ENCODE data around the gene ELFN2.
"Not testable (repeated sequence)": the region's sequence is repeated elsewhere in the genome, so short reads cannot be mapped to it uniquely, and the experiment has no call there.

ELFN2 gene

GRCh38 chr22:37331034-37331428, 96.2 kb downstream of the ELFN2 start:
- DNase-seq, result peak; percentile 25

GRCh38 chr22:37330200-37331033, 96.9 kb downstream of the ELFN2 start:
- DNase-seq, result peak; percentile 30

GRCh38 chr22:37329238-37330140, 97.8 kb downstream of the ELFN2 start:
- DNase-seq, result no peak

- DNase-seq, result not testable (repeated sequence)
These were observed 98.6 kb downstream of the ELFN2 start for GRCh38 chr22:37328538-37329237.

GRCh38 chr22:37328017-37328416, 99.3 kb downstream of the ELFN2 start:
- DNase-seq, result no peak

- no peak for DNase-seq
These were observed 100.6 kb downstream of the ELFN2 start for GRCh38 chr22:37326726-37327125.

GRCh38 chr22:37325039-37325395, 102.3 kb downstream of the ELFN2 start:
- no peak for DNase-seq

- DNase-seq, result no peak
These were observed 102.8 kb downstream of the ELFN2 start for GRCh38 chr22:37324340-37325038.

- DNase-seq, result no peak
These were observed 106.3 kb downstream of the ELFN2 start for GRCh38 chr22:37320726-37321677.

GRCh38 chr22:37319469-37319868, 107.8 kb downstream of the ELFN2 start:
- DNase-seq, result no peak

GRCh38 chr22:37318364-37319109, 108.7 kb downstream of the ELFN2 start:
- no peak for DNase-seq
